Esophagus squamous epithelium (tissue), 5 donors: Measurements from ENCODE around the gene APBB1IP. TPM values are rescaled to one million over a fixed set of nuclear protein-coding genes. Genes with fewer than 3 reads are reported as not detected.
"Not testable (repeated sequence)": the region's sequence is repeated elsewhere in the genome, so short reads cannot be mapped to it uniquely, and the experiment has no call there.

Source experiments
- DNase-seq: peaks from one replicate; lab custom pipeline; 2025; lab: John Stamatoyannopoulos, UW
- H3K27ac ChIP-seq, 4 donors: fragments of 200-600 bp; sonication (generic); one replicate each; pipeline ENCODE4 v1.5.1; 2016 to 2019; ENCODE audit warnings: mild to moderate bottlenecking in 1 of 4
- H3K27me3 ChIP-seq, 4 donors: fragments of 200-600 bp; sonication (generic); 1 replicate in 3 of 4; 2 replicates in 1 of 4; pipeline versions ENCODE4 v1.5.1 to v1.6.0; 2017 to 2021; ENCODE audit warnings: antibody characterized with exemption in 1 of 4
- H3K36me3 ChIP-seq, 3 donors: fragments of 200-600 bp; sonication (generic); one replicate each; pipeline ENCODE4 v1.5.1; 2016 to 2019
- H3K4me1 ChIP-seq, 3 donors: fragments of 200-600 bp; sonication (generic); one replicate each; pipeline ENCODE4 v1.5.1; 2017 to 2019
- H3K4me3 ChIP-seq, 4 donors: fragments of 200-600 bp; sonication (generic); 1 replicate in 3 of 4; 2 replicates in 1 of 4; pipeline ENCODE4 v1.5.1; 2016 to 2019; ENCODE audit warnings: mild to moderate bottlenecking in 2 of 4, moderate library complexity in 1 of 4
- H3K9me3 ChIP-seq, 3 donors: fragments of 200-600 bp; sonication (generic); one replicate each; pipeline ENCODE4 v1.5.1; 2016 to 2019
- CTCF ChIP-seq, 6 experiments: fragments of 450-650 bp in 4 of 6; fragments of 200-600 bp in 2 of 6; sonication (generic) in 2 of 6; IDR thresholded peaks; one replicate each; pipeline ENCODE4 v1.5.1; 2016 to 2019; ENCODE audit warnings: antibody characterized with exemption in 6 of 6, mild to moderate bottlenecking in 4 of 6, moderate library complexity in 4 of 6
- POLR2A ChIP-seq, 4 donors: fragments of 450-650 bp; IDR thresholded peaks; one replicate each; pipeline ENCODE4 v1.6.1; 2017; ENCODE audit warnings: antibody characterized with exemption in 4 of 4, mild to moderate bottlenecking in 4 of 4, moderate library complexity in 3 of 4
- WGBS, 2 donors: methylation state at CpG; one replicate each; pipeline ENCODE4 v1.1.5; 2018; 5-methylcytosine and 5-hydroxymethylcytosine counted together
- intact Hi-C: fragments of 100-400 bp; cut with DNase I; formaldehyde crosslinking; loops from one replicate; pipeline ENCODE4 v1.15.0; 2022
- total RNA-seq, 4 donors: library from RNA; depleted of rRNA; stranded (reverse); fragments of >200 nt; gene quantifications; one replicate each; pipeline ENCODE4 v1.1.0, GENCODE V29; 2016
- donor health status: DM: yes; HTN: yes; CAD: no.

The APBB1IP gene
- total RNA-seq, 4 donors from 2014 or later, result 0.45 to 5.5 (median 1.7) TPM

GRCh38 chr10:26567351-26567721 lies 129.2 kb downstream of the APBB1IP start:
- Histone ChIP-seq H3K4me3 (peak overlapping the region in 3 of 4 donors; percentile 26 to 58 (median 47)), H3K27ac (no peak overlapping the region), H3K27me3 (peaks cover 0 to 59% (median 0%) of the 10 kb centered on the region in 4 donors), H3K4me1 (peaks cover 3 to 11% (median 4%) of the 10 kb centered on the region in 3 donors), H3K9me3 (no peaks in the 10 kb centered on the region), H3K36me3 (no peaks in the 10 kb centered on the region)
- 35 to 50% methylated on average over 4 to 6 of the region's 10 CpGs for WGBS, 2 donors
- TF ChIP-seq POLR2A (IDR thresholded peaks at IDR 0.05) (no peak), CTCF (IDR thresholded peaks at IDR 0.05) (no peak)
- DNase-seq, result no peak
- intact Hi-C loops, result no loop called here

- DNase-seq, result no peak
- 16 to 26% methylated on average over 1 of the region's 1 CpG for WGBS, 2 donors
- H3K4me3 ChIP-seq, result no peak overlapping the region
- peaks cover 0 to 27% (median 0%) of the 10 kb centered on the region in 4 donors for H3K27me3 ChIP-seq
- H3K4me1 ChIP-seq, result peaks cover 2 to 9% (median 4%) of the 10 kb centered on the region in 3 donors
- no peaks in the 10 kb centered on the region for H3K9me3 ChIP-seq
- intact Hi-C loops, result no loop called here
- no peak for TF ChIP-seq CTCF (IDR thresholded peaks at IDR 0.05)
- no peak for TF ChIP-seq POLR2A (IDR thresholded peaks at IDR 0.05)
- H3K27ac ChIP-seq, result no peak overlapping the region
- no peaks in the 10 kb centered on the region for H3K36me3 ChIP-seq
Measured at GRCh38 chr10:26571655-26572054, 133.5 kb downstream of the APBB1IP start.

GRCh38 chr10:26573674-26574073 lies 135.5 kb downstream of the APBB1IP start:
- Histone ChIP-seq H3K4me1 (no peaks in the 10 kb centered on the region), H3K27ac (no peak overlapping the region), H3K27me3 (peaks cover 0 to 11% (median 0%) of the 10 kb centered on the region in 4 donors), H3K4me3 (no peak overlapping the region), H3K36me3 (no peaks in the 10 kb centered on the region), H3K9me3 (no peaks in the 10 kb centered on the region)
- 13 to 39% methylated on average over 2 of the region's 2 CpGs for WGBS, 2 donors
- intact Hi-C loops, result no loop called here
- DNase-seq, result no peak
- TF ChIP-seq CTCF (IDR thresholded peaks at IDR 0.05) (no peak), POLR2A (IDR thresholded peaks at IDR 0.05) (no peak)

GRCh38 chr10:26574783-26575182 lies 136.6 kb downstream of the APBB1IP start:
- DNase-seq, result no peak
- Histone ChIP-seq H3K4me3 (no peak overlapping the region), H3K36me3 (no peaks in the 10 kb centered on the region), H3K9me3 (no peaks in the 10 kb centered on the region), H3K27me3 (peaks cover 0 to under 1% (median 0%) of the 10 kb centered on the region in 4 donors), H3K27ac (no peak overlapping the region), H3K4me1 (no peaks in the 10 kb centered on the region)
- TF ChIP-seq CTCF (IDR thresholded peaks at IDR 0.05) (no peak), POLR2A (IDR thresholded peaks at IDR 0.05) (no peak)
- 53 to 66% methylated on average over 4 of the region's 4 CpGs for WGBS, 2 donors
- intact Hi-C loops, result no loop called here

GRCh38 chr10:26578371-26578770 lies 140.2 kb downstream of the APBB1IP start:
- 58 to 64% methylated on average over 6 of the region's 6 CpGs for WGBS, 2 donors
- not testable (repeated sequence) for DNase-seq, H3K9me3 ChIP-seq

More at GRCh38 chr10:26578371-26578770, 140.2 kb downstream of the APBB1IP start:
- H3K4me1 ChIP-seq, H3K27me3 ChIP-seq, H3K4me3 ChIP-seq, H3K36me3 ChIP-seq, intact Hi-C loops, H3K27ac ChIP-seq: not testable (repeated sequence)
